Measurements from ENCODE around the gene FOXO6. TPM values are rescaled to one million over a fixed set of nuclear protein-coding genes. Genes with fewer than 3 reads are reported as not detected.

FOXO6 gene
- total and polyA plus RNA-seq, 2 experiments from 2014 or later, result 0.68 to 4.2 TPM

GRCh38 chr1:41341772-41342562 lies 19.3 kb upstream of the FOXO6 start:
- Histone ChIP-seq H3K27me3 (ENCODE audit: insufficient read depth) (no peaks in the 10 kb centered on the region), H3F3A (replicated peaks; ENCODE audit: low read depth) (no peaks in the 10 kb centered on the region), H3K27ac (ENCODE audit: low read depth) (no peak overlapping the region), H3K9me2 (ENCODE audit: insufficient read depth) (no peaks in the 10 kb centered on the region), H3K4me2 (no peak overlapping the region), H3K4me3 (no peak overlapping the region), H4K20me1 (replicated peaks; ENCODE audit: insufficient read depth) (no peaks in the 10 kb centered on the region), H3K79me2 (replicated peaks; ENCODE audit: insufficient read depth) (no peaks in the 10 kb centered on the region), H3K4me1 (ENCODE audit: insufficient read depth) (no peaks in the 10 kb centered on the region), H3K36me3 (ENCODE audit: insufficient read depth) (no peaks in the 10 kb centered on the region), H2AFZ (no peak overlapping the region)
- peak; percentile 70 for ATAC-seq
- Mint-ChIP-seq H3K9me3 (peaks cover 7% of the 10 kb centered on the region; the same call in 2 of the 3 replicates), H3K4me1 (peaks cover 7% of the 10 kb centered on the region), H3K27ac (no peak overlapping the region), H3K4me3 (no peak overlapping the region), H3K36me3 (ENCODE audit: low read depth) (no peaks in the 10 kb centered on the region; the same call in 2 of the 3 replicates), H3K27me3 (ENCODE audit: insufficient read depth, low read depth, poor library complexity) (peaks cover 15% of the 10 kb centered on the region)
- no peak for DNase-seq (ENCODE audit: low spot score)
- TF ChIP-seq ZNF331 (CRISPR knock-in tag; IDR thresholded peaks at IDR 0.05; ENCODE audit: low read depth) (no peak), NANOG (IDR thresholded peaks at IDR 0.05; ENCODE audit: borderline replicate concordance) (no peak), ZNF114 (CRISPR knock-in tag; IDR thresholded peaks at IDR 0.05) (no peak), ZNF462 (CRISPR knock-in tag; IDR thresholded peaks at IDR 0.05) (no peak), CTCF (conservative IDR thresholded peaks at IDR 0.05; ENCODE audit: low read depth in 2 of 2) (no peak), REST (IDR thresholded peaks at IDR 0.05; ENCODE audit: unreplicated experiment) (no peak), STAT1 (IDR thresholded peaks at IDR 0.05; ENCODE audit: unreplicated experiment) (no peak), ETS1 (IDR thresholded peaks at IDR 0.05) (no peak), JUNB (IDR thresholded peaks at IDR 0.05; ENCODE audit: unreplicated experiment) (no peak), POLR2AphosphoS5 (IDR thresholded peaks at IDR 0.05; ENCODE audit: low read depth) (no peak), CREB1 (CRISPR knock-in tag; IDR thresholded peaks at IDR 0.05; ENCODE audit: low read depth) (no peak), EZH2phosphoT487 (IDR thresholded peaks at IDR 0.05; ENCODE audit: unreplicated experiment) (no peak), EZH2 (IDR thresholded peaks at IDR 0.05; ENCODE audit: low read depth, unreplicated experiment) (no peak)
